Measurements from ENCODE around the gene RGL3.
"Not testable (repeated sequence)": the region's sequence is repeated elsewhere in the genome, so short reads cannot be mapped to it uniquely, and the experiment has no call there.

RGL3 gene

GRCh38 chr19:11390359-11390758, 28.8 kb downstream of the RGL3 start:
- H3K4me3 ChIP-seq (ENCODE audit: low read length): no peak overlapping the region
- no peak for TF ChIP-seq ZNF274 (IDR thresholded peaks at IDR 0.05; ENCODE audit: low read depth, low read length)

- no peak overlapping the region for H3K4me3 ChIP-seq (ENCODE audit: low read length)
- TF ChIP-seq ZNF274 (IDR thresholded peaks at IDR 0.05; ENCODE audit: low read depth, low read length): no peak
These were observed 31.7 kb downstream of the RGL3 start for GRCh38 chr19:11387162-11388034.

GRCh38 chr19:11384778-11385129, 34.4 kb downstream of the RGL3 start:
- H3K4me3 ChIP-seq (ENCODE audit: low read length): no peak overlapping the region
- no peak for TF ChIP-seq ZNF274 (IDR thresholded peaks at IDR 0.05; ENCODE audit: low read depth, low read length)

- H3K4me3 ChIP-seq (ENCODE audit: low read length): no peak overlapping the region
- no peak for TF ChIP-seq ZNF274 (IDR thresholded peaks at IDR 0.05; ENCODE audit: low read depth, low read length)
These were observed 35.4 kb downstream of the RGL3 start for GRCh38 chr19:11383706-11384048.

- TF ChIP-seq ZNF274 (IDR thresholded peaks at IDR 0.05; ENCODE audit: low read depth, low read length): no peak
- H3K4me3 ChIP-seq (ENCODE audit: low read length): no peak overlapping the region
These were observed 36.0 kb downstream of the RGL3 start for GRCh38 chr19:11382898-11383705.

- no peak for TF ChIP-seq ZNF274 (IDR thresholded peaks at IDR 0.05; ENCODE audit: low read depth, low read length)
- H3K4me3 ChIP-seq (ENCODE audit: low read length): peak overlapping the region; percentile 80; the same call in 1 of the 2 replicates
These were observed 38.2 kb downstream of the RGL3 start for GRCh38 chr19:11380653-11381537.

- H3K4me3 ChIP-seq (ENCODE audit: low read length): peak overlapping the region; percentile 80; the same call in 1 of the 2 replicates
- no peak for TF ChIP-seq ZNF274 (IDR thresholded peaks at IDR 0.05; ENCODE audit: low read depth, low read length)
These were observed 39.2 kb downstream of the RGL3 start for GRCh38 chr19:11379857-11380350.

- H3K4me3 ChIP-seq (ENCODE audit: low read length): not testable (repeated sequence)
These were observed 39.8 kb downstream of the RGL3 start for GRCh38 chr19:11379269-11379845.

GRCh38 chr19:11378319-11379189, 40.6 kb downstream of the RGL3 start:
- no peak for TF ChIP-seq ZNF274 (IDR thresholded peaks at IDR 0.05; ENCODE audit: low read depth, low read length)
- no peak overlapping the region for H3K4me3 ChIP-seq (ENCODE audit: low read length)

- no peak for TF ChIP-seq ZNF274 (IDR thresholded peaks at IDR 0.05; ENCODE audit: low read depth, low read length)
These were observed 41.4 kb downstream of the RGL3 start for GRCh38 chr19:11377756-11378155.

GRCh38 chr19:11377237-11377636, 41.9 kb downstream of the RGL3 start:
- TF ChIP-seq ZNF274 (IDR thresholded peaks at IDR 0.05; ENCODE audit: low read depth, low read length): no peak
- no peak overlapping the region for H3K4me3 ChIP-seq (ENCODE audit: low read length)

More at GRCh38 chr19:11377756-11378155, 41.4 kb downstream of the RGL3 start:
- no peak overlapping the region for H3K4me3 ChIP-seq (ENCODE audit: low read length)

- TF ChIP-seq ZNF274 (IDR thresholded peaks at IDR 0.05; ENCODE audit: low read depth, low read length): no peak
- H3K4me3 ChIP-seq (ENCODE audit: low read length): peak overlapping the region; percentile 72
These were observed 43.8 kb downstream of the RGL3 start for GRCh38 chr19:11375143-11375948.

Measured in GM08714 (cell line).